Activated CD8-positive, alpha-beta memory T cell treated with anti-CD3 and anti-CD28 coated beads for 36 hours (primary cell): ENCODE measurements around the gene RIC3. TPM values are rescaled to one million over a fixed set of nuclear protein-coding genes. Genes with fewer than 3 reads are reported as not detected.

Experiments used
- CTCF ChIA-PET: fragments of 350-600 bp; sonication (Branson Sonifier 250); formaldehyde crosslinking; loops from one replicate; lab custom pipeline; 2021; ENCODE audit warnings: antibody characterized with exemption; lab: Charles Lee
- POLR2A ChIA-PET: fragments of 350-600 bp; sonication (Branson Sonifier 250); formaldehyde crosslinking; loops from one replicate; lab custom pipeline; 2021; ENCODE audit warnings: antibody characterized with exemption; lab: Charles Lee
- total RNA-seq, 2 experiments: library from RNA; stranded (reverse); gene quantifications; one replicate each; pipeline ENCODE4 v1.2.3, GENCODE V29; 2021

RIC3 gene
- total RNA-seq, 2 experiments from 2014 or later = 8.0 to 9.8 TPM

DNA sequence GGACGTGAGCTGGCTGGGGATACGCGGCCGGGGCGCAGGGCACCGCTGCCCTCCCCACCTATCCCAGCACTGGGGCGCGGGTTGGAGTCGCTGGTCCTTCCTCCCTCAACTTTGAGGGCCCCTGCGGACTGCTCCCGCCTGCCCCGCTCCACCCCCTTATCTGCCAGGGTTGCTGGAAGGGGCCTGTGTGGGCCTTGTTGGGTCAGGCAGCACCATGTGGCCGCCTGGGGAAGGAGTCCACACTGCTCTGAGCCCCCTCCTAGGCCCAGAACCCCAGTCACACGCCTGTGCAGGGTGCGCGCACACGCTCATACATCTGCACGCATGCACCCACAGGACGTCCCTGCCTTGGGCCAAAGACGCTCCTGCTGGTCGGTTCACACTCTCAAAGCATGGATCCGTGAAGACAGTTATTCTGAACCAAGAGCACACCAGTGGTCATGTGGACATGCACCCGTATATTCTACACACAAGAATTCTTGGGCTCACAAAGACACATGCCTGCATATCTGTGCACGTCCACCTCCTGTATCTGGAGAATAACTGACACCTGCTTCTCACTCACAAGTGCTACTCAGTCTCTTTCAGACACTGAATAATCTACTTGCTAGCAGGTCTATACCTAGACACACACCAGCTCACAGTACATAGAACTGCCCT lies 87.1 kb downstream of the RIC3 start:
- POLR2A ChIA-PET = no interaction called here
- CTCF ChIA-PET = interaction anchor here (1.7 kb wide), 1 partner anchor 9 kb away, joined by 3 read pairs; no protein-coding TSS in a partner anchor

DNA sequence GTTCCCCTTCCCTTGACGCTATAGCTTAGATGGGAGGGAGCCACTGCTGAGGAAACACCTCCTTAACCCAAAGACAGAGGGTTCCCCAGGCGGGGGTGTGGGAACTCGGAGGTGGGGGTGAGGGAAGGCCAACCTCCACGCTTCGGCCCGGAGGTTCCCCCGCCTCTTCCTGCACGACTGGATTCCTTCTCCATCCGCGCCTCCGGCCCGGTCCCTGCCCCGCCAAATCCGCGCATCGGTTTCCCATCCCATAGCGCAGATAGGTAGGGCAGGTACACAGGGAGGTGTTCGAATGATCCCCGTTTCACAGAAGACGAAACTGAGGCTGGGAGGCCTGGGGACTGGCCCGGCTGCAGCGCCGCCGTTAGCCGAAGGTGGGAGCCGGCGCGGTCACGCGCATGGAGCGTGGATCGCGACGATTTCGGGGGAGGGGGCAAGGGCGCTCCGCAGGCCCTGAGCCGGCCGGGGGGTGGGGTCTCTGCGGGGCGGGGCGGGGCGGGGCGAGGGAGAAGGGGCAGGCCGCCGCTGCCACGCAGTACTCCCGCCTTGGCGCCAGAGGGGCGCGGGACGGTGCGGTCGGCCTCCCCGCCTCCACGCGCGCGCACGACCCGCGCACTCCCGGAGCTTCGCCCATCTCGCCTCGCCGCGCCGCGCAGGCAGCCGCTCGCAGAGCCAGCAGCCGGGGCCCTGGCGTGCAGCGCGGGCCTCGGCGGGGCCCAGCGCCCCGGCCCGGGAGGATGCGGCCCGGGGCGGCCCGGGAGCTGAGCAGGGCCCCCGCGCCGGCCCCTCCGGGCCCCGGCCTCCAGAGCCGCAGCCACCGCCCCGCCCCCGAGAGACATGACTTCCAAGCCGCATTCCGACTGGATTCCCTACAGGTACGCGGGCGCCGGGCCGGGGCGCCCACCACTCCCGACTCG lies 87.9 kb downstream of the RIC3 start, which contains the start of gene TUB:
TUB (plus strand) TSS at position 538 of the 917 bp plus-strand sequence; CDS start at position 838, 300 bp downstream.
- ChIA-PET POLR2A (no interaction called here), CTCF (interaction anchor here (1.7 kb wide), 1 partner anchor 10 kb away, joined by 3 read pairs; no protein-coding TSS in a partner anchor)

DNA sequence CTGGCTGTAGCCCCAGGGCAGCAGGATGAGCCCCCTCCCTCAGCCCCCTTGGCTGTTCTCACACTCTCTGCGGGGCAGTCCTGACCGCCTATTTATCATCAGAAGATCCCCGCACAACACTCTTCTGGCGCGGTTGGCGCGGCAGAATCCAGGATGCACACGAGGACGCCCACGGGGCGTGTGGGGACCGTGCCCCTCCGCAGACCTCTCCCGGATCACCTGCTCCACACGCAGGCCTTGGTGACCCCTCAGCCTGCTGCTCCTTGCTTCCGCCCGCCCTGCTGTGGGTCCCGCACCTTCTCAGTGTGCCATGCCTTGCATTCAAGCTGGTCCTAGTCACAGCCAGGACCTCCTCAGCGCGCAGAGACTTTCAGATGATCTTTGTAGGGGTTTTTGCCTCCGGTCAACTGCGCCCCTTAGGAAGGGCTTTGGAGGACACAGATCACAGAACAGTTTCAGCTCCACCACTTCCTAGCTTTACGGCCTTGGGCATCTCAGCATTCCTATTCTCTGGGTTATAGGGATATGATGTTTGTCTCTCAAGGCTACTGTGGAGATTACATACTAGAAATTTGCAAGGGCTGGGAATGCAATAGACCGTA lies 88.7 kb downstream of the RIC3 start:
- ChIA-PET POLR2A (no interaction called here), CTCF (interaction anchor here (0.8 to 1.7 kb wide), 2 partner anchors 9 to 11 kb away, joined by 3 read pairs; no protein-coding TSS in a partner anchor)

DNA sequence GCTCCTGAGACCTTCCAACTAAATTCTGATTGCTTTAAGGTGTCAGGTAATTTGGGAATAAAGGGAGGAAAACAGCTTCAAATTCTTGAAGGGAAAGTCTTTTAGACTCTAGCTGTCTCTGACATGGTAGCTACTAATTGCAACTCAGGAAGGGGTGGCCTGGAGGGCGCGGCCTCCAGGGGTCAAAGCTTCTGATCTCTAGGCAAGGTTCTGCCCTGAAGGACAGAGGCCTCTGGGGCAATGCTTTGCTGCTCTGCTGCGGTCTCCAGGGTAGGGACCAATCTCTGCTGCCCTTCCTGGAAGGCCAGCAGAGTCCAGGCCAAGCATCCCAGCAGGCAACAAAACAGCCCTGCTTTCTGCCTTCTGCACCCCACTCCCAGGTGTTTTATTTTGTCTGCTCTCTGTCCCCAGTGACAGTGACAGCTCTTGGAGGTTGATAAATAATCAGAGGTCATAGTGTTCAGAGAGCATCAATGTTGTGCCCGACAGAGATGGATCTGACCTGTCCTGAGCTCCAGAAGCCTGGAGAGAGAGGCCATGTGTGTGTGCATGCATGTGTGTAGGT lies 89.6 kb downstream of the RIC3 start:
- CTCF ChIA-PET = interaction anchor here (1.1 kb wide), 1 partner anchor 8 kb away, joined by 3 read pairs; no protein-coding TSS in a partner anchor
- POLR2A ChIA-PET = no interaction called here

DNA sequence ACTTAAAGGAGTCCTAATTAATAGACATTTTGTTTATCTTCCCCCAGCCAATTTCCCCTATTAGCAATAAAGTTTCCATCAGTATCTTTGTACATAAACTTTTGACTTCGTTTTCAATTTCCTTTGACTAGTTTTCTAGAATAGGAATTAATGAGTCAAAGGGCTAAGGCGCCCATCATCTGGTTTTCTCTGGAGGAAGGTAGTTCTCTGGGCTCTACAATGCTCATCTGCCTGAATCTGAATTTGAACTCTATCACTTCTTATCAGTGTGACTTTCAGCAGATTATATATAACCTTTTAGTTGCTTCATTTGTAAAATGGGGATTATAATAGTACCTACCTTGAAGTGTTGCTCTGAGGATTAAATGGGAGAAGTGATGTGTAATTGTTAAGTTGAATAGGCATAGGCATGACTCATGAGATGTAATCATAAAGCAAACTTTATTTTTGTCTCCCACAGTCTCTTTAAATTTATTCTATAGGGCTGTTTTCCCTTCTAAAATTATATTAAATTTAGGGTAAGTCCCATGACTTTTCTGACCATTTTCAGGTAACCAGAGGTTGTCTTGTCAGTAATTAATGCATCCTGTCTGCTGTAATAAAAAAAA lies 93.6 kb downstream of the RIC3 start:
- ChIA-PET POLR2A (no interaction called here), CTCF (no interaction called here)

DNA sequence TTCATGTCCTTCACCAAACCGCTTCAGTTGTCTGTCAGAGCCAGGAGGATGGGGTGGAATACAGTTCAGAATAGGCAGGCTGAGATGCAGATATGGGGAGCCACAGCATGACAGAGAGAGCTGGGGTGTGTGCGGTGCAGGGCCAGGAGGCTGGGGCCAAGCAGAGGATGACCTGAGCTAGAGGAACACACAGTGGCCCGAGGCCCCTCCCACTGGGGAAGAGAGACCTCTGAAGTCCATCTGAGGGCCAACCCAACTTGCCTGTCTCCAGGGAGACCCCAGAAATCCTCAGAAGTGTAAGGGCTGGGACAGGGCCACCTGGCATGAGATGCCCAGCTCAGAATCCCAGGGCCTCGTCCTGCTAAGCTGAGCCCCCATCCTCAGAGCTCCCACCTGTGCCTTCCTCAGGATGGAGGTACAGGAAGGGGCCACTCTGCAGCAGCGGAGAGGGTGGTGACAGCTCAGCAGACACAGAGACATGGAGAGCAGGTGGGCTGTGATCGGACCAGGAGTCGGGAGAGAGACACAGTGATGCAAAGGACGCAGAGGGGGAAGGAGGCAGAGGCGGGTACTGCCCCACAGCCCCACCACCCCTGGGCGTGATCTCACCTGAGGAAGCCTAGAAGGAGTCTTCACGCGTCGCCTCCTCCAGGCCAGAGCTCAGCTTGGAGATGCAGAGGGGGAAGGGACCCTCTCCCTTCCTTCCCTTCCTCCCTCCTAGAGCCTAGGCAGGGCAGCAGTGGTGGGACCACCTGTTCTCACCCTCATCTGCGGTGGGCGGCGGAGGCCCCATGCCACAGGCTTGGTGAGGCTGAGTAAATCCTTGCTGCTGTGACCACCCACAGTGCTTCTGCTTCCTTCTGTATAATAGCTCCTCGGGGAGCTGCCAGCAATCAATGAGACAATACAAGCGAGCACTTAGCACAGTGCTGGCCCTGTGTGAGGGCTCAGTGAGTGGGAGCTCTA lies 96.9 kb downstream of the RIC3 start:
- ChIA-PET CTCF (interaction anchor here (1.2 to 1.4 kb wide), 2 partner anchors 7 to 27 kb away, joined by 3 read pairs; no protein-coding TSS in a partner anchor), POLR2A (no interaction called here)

DNA sequence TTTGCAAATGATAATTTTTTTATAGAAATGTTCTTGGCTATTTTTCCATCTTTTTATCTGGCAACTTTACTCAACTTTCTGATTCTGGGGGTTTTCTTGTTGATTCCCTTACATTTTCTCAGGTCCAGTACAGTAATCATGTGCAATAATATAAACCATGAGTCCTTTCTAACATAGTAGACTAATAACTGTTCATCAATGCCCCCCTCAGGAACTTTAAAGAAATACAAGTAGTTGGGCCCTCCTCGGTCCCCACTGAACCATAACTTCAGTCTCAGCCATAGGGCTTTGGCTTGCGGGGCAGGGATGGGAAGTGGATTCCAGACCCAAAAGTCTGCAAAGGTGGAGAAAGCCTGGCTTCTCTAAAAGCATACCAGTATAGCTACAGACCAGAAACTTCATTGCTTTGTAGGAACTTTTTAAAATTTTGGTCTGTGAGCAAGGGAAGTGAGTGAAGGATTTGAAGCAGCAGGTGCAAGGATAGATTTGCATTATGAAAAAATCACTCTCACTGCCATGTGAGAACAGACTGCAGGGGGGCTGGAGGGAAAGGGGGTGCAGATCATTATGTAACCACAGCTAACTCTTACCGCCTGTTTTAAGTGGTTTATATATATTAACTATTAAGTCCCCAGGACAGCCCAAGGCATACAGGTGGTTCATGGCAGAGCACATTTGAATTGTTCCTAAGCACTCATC lies 98.3 kb downstream of the RIC3 start:
- CTCF ChIA-PET = interaction anchor here (1.4 kb wide), 1 partner anchor 9 kb away, joined by 3 read pairs; no protein-coding TSS in a partner anchor

DNA sequence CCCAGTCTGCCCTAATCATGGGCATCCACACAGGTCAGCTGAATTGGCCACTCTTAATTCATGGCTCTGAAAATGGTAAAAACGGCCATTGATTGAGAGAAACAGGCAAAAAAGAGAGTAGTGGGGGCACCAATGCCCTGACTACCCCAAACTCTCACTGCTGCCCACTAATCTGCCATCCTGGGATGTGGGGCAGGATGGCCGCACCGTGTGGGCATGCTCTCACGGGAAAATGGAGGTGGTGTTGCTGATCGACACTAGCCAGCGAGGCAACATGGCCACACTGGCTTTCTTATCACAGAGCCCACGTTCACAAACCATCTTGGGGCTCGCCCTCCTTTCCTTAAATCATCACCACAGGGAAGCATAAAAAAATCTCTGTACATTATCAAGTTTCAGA lies 99.1 kb downstream of the RIC3 start:
- CTCF ChIA-PET = no interaction called here
- POLR2A ChIA-PET = no interaction called here

More for the DNA sequence above, 98.3 kb downstream of the RIC3 start:
- POLR2A ChIA-PET = no interaction called here

DNA sequence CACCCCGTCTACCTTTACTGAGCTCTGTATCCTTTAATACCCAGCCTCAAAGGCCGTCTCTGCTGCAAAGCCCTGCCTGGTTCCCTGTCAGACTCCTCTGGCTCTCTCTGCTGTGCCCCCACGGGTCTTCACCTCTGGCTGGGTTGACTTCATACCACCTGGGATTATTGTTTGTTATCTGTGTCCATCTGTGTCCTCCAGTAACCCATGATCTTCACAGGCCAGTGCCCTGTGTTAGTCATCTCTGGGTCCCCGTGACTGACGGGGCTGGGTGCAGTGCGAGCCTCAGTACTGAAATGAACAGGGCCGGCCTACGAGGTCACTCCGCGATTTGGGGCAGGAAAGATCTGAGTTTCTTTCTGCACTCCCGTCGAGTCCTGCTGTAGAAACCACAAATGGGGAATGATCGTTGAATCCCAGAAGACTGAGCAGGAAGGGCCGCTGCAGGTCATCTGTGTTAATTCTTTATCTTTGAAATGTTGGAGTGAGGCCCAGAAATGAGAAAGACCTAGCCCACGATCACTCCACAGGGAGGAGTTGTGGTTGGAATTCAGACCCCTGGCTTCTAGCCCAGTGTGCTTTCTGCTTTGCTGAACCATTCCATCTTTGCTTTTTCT lies 100.1 kb downstream of the RIC3 start:
- ChIA-PET POLR2A (no interaction called here), CTCF (interaction anchor here (0.6 kb wide), 2 partner anchors 206 to 1363 kb away, joined by 3 to 4 read pairs; no protein-coding TSS in a partner anchor)

DNA sequence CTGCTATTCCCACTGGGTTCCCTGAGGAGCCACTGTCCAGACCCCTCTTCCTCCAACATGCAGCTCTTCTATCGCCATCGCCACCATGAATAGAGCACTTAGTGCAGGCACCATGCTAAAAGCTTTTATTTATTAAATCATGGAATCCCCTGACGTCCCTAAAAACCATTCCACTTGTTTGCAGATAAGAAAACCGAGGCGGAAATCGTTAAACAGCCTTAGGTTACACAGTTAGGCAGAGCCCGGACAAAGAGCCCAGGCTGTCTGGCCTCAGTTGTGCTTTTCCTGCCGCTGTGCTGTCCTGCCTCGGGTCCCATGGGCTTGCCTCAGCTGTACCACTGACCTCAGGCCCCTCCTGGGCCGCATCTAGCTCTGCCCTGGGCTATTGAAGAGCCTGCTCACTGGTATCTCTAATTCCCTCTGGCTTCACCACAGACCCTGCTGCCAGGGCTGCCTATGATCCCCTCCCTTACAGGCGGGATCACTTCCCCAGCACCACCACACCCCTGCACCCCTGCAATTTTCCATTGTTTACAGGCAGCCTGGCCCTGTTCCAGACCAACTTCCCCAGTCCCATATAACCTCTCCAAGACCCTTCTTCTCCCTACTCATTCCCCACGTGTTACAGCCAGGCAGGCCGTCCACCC lies 100.8 kb downstream of the RIC3 start:
- CTCF ChIA-PET = interaction anchor here (1.2 kb wide), 1 partner anchor 31 kb away, joined by 4 read pairs; no protein-coding TSS in a partner anchor
- POLR2A ChIA-PET = no interaction called here

DNA sequence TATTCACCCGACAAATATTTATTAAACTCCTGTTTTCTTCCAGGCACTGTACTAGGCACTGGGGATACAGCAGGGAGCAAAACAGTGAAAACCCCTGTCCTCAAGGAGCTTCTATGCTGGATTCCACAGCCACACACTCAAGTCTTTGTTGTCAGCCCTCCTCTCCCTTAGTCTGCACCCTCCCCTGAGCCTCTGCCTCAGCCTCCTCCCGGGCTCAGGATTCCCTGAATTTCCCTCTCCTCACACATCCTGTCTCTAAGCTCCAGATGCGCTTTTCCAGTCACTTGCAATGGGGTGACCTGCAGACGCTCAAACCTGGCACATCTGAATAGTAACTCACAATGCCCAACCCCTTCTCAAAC lies 101.3 kb downstream of the RIC3 start:
- ChIA-PET CTCF (interaction anchor here (0.8 to 1.2 kb wide), 2 partner anchors 11 to 32 kb away, joined by 3 to 4 read pairs; no protein-coding TSS in a partner anchor), POLR2A (no interaction called here)

DNA sequence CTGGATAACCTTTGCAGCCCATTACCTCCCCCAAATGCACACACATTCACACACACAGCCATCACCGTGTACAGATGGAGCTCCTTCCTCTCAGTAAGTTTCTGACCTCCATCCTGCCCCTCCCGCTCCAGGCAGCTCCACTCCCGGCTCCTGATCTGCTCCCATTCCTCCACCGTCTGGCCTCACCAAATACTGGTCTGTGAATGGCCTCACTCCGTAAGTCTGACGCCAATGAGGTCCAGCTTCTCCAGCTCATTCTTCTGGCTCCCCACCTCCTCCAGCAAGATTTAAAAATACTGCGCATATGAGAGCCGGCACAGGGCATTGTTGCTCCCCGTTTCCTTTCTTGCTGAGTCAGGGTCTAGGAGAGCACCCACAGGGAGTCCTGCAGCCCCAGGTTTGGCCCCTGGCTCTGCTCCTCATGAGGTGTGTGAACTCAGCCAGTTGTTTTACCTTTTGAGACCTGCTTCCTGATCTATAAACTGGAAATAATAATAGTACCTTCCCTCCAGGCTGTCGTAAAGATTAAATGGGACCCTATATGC lies 101.8 kb downstream of the RIC3 start:
- POLR2A ChIA-PET = no interaction called here
- CTCF ChIA-PET = interaction anchor here (0.5 to 1.2 kb wide), 3 partner anchors 10 to 56 kb away, joined by 3 to 5 read pairs (median 4); no protein-coding TSS in a partner anchor

DNA sequence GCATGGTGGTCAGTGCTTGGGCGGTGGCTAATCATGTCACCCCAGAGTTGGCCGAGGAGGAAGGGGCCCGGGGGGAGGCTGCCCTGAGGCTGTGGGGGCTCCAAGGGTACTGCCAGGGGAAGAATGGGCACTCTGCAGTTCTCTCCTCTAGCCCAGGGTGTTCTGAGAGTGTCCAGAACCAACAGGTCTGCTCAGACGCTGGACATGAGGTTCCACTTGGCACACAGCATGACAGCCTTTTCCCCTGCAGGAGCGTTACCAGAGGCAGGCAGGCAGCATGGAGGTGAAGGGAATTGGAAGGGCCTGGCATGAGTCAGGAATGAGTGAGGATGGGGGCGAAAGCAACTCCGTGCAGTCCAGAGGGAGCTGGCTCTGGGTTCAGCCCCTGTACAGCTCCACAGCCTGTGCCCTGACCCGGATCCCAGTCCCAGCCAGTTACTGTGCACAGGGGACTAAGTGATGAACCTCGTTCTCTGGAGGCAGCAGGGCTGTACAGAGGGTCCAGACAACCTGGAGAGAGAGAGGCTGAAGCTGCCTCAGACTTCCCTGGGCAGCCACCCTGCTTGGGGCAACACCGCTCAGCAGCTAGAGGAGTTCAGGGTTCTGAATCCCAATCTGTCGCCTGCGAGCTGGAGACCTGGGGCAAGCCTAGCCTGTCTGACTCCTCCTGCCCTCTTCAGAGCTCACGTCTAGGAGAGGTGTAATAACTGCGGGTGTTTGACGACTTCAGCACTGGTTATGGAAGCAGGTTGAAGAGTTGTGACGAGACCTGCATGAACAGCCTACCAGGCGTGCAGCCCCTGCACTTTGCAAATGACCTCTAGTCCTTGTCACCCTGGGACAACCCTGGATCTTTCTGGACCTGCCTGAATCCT lies 102.6 kb downstream of the RIC3 start:
- POLR2A ChIA-PET = no interaction called here
- CTCF ChIA-PET = interaction anchor here (0.5 kb wide), 1 partner anchor 57 kb away, joined by 5 read pairs; no protein-coding TSS in a partner anchor

DNA sequence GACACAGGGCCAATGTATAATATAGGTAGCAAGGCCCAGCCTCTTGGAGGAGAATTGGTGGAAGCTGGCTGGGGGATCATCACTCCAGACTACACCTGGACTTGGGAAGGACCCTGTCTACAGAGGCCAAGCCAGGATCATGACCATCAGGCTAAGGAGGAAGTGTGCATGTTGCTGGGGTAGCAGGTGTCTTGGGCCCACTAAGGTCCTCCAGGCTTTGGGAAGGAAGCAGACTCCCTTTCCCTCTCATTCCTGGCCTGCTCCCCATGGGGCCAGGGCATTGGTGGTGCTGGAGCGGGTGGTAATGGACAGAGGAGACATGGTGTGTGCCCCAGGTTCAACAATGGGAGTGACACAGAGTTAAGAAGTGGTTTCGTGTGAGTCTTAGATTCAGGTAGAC lies 103.8 kb downstream of the RIC3 start:
- CTCF ChIA-PET = no interaction called here
- POLR2A ChIA-PET = no interaction called here

DNA sequence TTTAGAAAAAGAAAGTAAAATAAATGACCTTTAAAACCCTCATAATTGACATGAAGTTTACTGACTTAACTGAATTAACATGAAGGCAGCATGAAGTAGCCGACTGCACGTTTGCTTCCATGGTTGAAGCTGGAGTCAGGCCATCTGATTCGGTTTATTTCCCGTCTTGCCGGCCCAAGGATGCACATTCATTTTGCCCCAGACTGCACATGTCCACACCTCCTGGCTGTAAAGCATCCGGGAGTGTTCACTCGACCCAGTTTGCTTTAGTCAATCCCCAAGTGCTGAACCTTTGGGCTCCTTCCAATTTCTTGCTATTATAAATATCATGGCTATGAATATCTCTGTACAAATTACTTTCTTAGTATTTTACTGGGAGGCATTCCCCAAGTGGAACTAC lies 105.5 kb downstream of the RIC3 start:
- POLR2A ChIA-PET = no interaction called here
- CTCF ChIA-PET = interaction anchor here (1.2 kb wide), 1 partner anchor 30 kb away, joined by 4 read pairs; no protein-coding TSS in a partner anchor
